Renal cortical epithelial cell (primary cell): Measurements from ENCODE around the gene SNCB. TPM values are rescaled to one million over a fixed set of nuclear protein-coding genes. Genes with fewer than 3 reads are reported as not detected.
A peak's percentile ranks its signal among the peaks of the same experiment; 100 is the strongest.

Source experiments
- DNase-seq: peaks from one replicate; pipeline ENCODE4 v3.0.0-alpha.2; 2011; ENCODE audit warnings: low read depth
- total RNA-seq: library from RNA; depleted of rRNA; stranded (reverse); fragments of >200 nt; gene quantifications from 2 replicates; pipeline ENCODE4 v1.2.3, GENCODE V29; 2014

The SNCB gene
- total RNA-seq, 1 donor from 2014 or later, result not detected

- DNase-seq, result no peak
Measured at GRCh38 chr5:176575488-176576422, 54.6 kb downstream of the SNCB start.

GRCh38 chr5:176575066-176575465, 55.3 kb downstream of the SNCB start:
- DNase-seq, result no peak

- no peak for DNase-seq
Measured at GRCh38 chr5:176574297-176574591, 56.1 kb downstream of the SNCB start.

- peak; percentile 10 for DNase-seq
Measured at GRCh38 chr5:176573564-176574296, 56.6 kb downstream of the SNCB start.

Other genes starting within 250 kb of the SNCB start
- gene NOP16, start 241.9 kb downstream of the SNCB start, total RNA-seq, result 10.5 and 11.6 TPM in 2 replicates
- 27.3 and 47.8 TPM in 2 replicates for gene HIGD2A, start 241.8 kb downstream of the SNCB start, total RNA-seq
- 77.4 and 146 TPM in 2 replicates for gene CLTB, start 214.0 kb downstream of the SNCB start, total RNA-seq
- 39.8 and 47.8 TPM in 2 replicates for gene FAF2, start 182.1 kb downstream of the SNCB start, total RNA-seq
- 2.3 and 13.6 TPM in 2 replicates for gene RNF44, start 93.1 kb downstream of the SNCB start, total RNA-seq
- not detected in 2 replicates for gene CDHR2, start 81.2 kb downstream of the SNCB start, total RNA-seq
- 13.2 and 15.3 TPM in 2 replicates for gene GPRIN1, start 20.4 kb downstream of the SNCB start, total RNA-seq
- gene EIF4E1B, start 141 bp upstream of the SNCB start, total RNA-seq, result not detected in 2 replicates
- 38.5 and 43.8 TPM in 2 replicates for gene TSPAN17, start 16.9 kb upstream of the SNCB start, total RNA-seq
- gene UNC5A, start 180.0 kb upstream of the SNCB start, total RNA-seq, result 0.69 and 2.2 TPM in 2 replicates